ENCODE data around the gene AZIN2.

DNA sequence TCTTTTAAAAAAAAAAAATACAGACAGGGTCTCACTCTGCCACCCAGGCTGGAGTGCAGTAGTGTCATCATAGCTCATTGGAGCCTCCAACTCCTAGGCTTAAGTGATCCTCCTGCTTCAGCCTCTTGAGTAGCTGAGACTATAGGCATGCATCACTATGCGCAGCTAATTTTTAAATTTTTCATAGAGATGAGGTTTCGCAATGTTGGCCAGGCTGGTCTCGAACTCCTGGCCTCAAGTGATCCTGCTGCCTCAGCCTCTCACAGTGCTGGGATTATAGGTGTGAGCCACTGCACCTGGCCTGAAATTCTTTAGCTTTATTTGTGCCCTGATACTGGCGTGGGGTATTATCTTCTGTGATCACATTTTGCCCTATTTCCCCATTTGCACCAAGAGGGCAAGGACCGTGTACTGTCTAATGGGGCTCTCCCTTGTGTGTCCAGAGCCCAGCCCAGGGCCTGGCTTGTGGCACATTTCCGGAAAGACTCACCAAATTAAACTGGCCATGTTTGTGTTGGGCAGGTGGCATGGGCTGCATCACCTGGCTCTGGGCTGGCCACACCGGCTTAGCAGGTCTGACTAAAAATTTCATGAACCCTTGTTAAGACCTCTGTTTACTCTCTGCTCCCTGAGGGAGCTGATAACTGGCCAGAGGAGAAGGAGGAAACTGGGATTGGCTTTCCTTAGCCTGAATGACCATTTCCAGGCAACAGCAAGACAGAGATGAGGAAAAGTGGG is 68.7 kb downstream of the AZIN2 start:
- TF ChIP-seq FOXM1 (IDR thresholded peaks at IDR 0.05; ENCODE audit: borderline replicate concordance): no peak
- TF ChIP-seq BHLHE40 (IDR thresholded peaks at IDR 0.05; ENCODE audit: borderline replicate concordance): no peak
- no peak for TF ChIP-seq TARDBP (IDR thresholded peaks at IDR 0.05)
- no peak for TF ChIP-seq ZNF384 (IDR thresholded peaks at IDR 0.05)
- TF ChIP-seq FOXA1 (IDR thresholded peaks at IDR 0.05): no peak
- TF ChIP-seq, protein P1, sequence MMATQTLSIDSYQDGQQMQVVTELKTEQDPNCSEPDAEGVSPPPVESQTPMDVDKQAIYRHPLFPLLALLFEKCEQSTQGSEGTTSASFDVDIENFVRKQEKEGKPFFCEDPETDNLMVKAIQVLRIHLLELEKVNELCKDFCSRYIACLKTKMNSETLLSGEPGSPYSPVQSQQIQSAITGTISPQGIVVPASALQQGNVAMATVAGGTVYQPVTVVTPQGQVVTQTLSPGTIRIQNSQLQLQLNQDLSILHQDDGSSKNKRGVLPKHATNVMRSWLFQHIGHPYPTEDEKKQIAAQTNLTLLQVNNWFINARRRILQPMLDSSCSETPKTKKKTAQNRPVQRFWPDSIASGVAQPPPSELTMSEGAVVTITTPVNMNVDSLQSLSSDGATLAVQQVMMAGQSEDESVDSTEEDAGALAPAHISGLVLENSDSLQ (IDR thresholded peaks at IDR 0.05): no peak
- TF ChIP-seq SP1 (IDR thresholded peaks at IDR 0.05): no peak
- TF ChIP-seq L3MBTL2 (conservative IDR thresholded peaks at IDR 0.05): no peak
- no peak for TF ChIP-seq SUZ12 (IDR thresholded peaks at IDR 0.05)
